Measurements from ENCODE around the gene PRSS57. TPM values are rescaled to one million over a fixed set of nuclear protein-coding genes. Genes with fewer than 3 reads are reported as not detected.

The PRSS57 gene
- total and polyA plus RNA-seq, 2 of the 8 experiments (the other 6 are each of a cell fraction or from before 2014, with no cell fraction given), result not detected

GRCh38 chr19:729965-730668 is 34.9 kb upstream of the PRSS57 start:
- no peak overlapping the region for H3K4me3 ChIP-seq (ENCODE audit: extremely low read depth in 1 of 4, insufficient read depth in 2 of 4, low read depth in 3 of 4, low read length in 4 of 4)
- POLR2A ChIA-PET (ENCODE audit: partially characterized antibody), result interaction anchor here (1.0 to 2.1 kb wide), 3 partner anchors 14 to 49 kb away, joined by 3 to 6 read pairs (median 4); no protein-coding TSS in a partner anchor
- 73% methylated on average over 13 of the region's 14 CpGs; no CpG with 5 or more reads in 1 of the 2 experiments for WGBS, 2 experiments (ENCODE audit: extremely low coverage in 1 of 2, insufficient coverage in 1 of 2, insufficient read length in 1 of 2, insufficient replicate concordance in 2 of 2, low coverage in 1 of 2, low lambda C conversion rate in 2 of 2, missing lambda C conversion rate in 1 of 2)
- TF ChIP-seq KDM4A (IDR thresholded peaks at IDR 0.05; ENCODE audit: low read depth, low read length, severe bottlenecking) (no peak), E2F6 (IDR thresholded peaks at IDR 0.05) (no peak), POLR2A (IDR thresholded peaks at IDR 0.05; ENCODE audit: control extremely low read depth in 1 of 2, low read depth in 2 of 2, low read length in 2 of 2) (no peak), MAFK (IDR thresholded peaks at IDR 0.05; ENCODE audit: low read depth, low read length) (no peak), CTBP2 (IDR thresholded peaks at IDR 0.05; ENCODE audit: borderline replicate concordance, insufficient read depth, insufficient read length, low read length) (no peak), NRF1 (IDR thresholded peaks at IDR 0.05; ENCODE audit: low read depth, low read length) (no peak), EZH2 (IDR thresholded peaks at IDR 0.05; ENCODE audit: low read depth, low read length, severe bottlenecking) (no peak), KDM1A (IDR thresholded peaks at IDR 0.05; ENCODE audit: borderline replicate concordance, low read length) (no peak), JUND (IDR thresholded peaks at IDR 0.05; ENCODE audit: low read length) (no peak), SUZ12 (IDR thresholded peaks at IDR 0.05; ENCODE audit: low read length) (no peak), GABPA (IDR thresholded peaks at IDR 0.05; ENCODE audit: borderline replicate concordance, insufficient read depth, low read length) (no peak), TAF1 (IDR thresholded peaks at IDR 0.05; ENCODE audit: low read depth, low read length) (no peak)

More at GRCh38 chr19:729965-730668, 34.9 kb upstream of the PRSS57 start:
- Histone ChIP-seq H3K56ac (replicated peaks; ENCODE audit: insufficient read length, low read depth, low read length) (no peak overlapping the region), H3K4me2 (ENCODE audit: insufficient read depth in 1 of 2, low read depth in 2 of 2, low read length in 2 of 2) (no peak overlapping the region), H2BK15ac (ENCODE audit: low read length) (no peak overlapping the region), H3K23ac (ENCODE audit: insufficient read length) (no peak overlapping the region), H3K79me2 (ENCODE audit: control insufficient read depth in 1 of 2, insufficient read depth in 2 of 2, low read length in 2 of 2) (no peaks in the 10 kb centered on the region), H3K27ac (ENCODE audit: low read depth, low read length) (no peak overlapping the region; the same call in 1 of the 2 replicates), H4K5ac (ENCODE audit: insufficient read length, low read depth, low read length) (no peak overlapping the region), H2BK120ac (replicated peaks; ENCODE audit: low read depth, low read length) (no peak overlapping the region), H3K27me3 (replicated peaks in 1 of 4; ENCODE audit: control insufficient read depth in 3 of 4, extremely low read depth in 1 of 4, insufficient read depth in 3 of 4, low read length in 3 of 4) (no peaks in the 10 kb centered on the region), H2BK12ac (ENCODE audit: low read depth, low read length) (no peak overlapping the region), H4K8ac (ENCODE audit: extremely low read depth, insufficient read depth, low read length) (no peak overlapping the region), H3K79me1 (ENCODE audit: low read depth, low read length) (no peaks in the 10 kb centered on the region; the same call in 1 of the 2 replicates), H3K23me2 (ENCODE audit: low read depth, low read length) (no peaks in the 10 kb centered on the region), H3K9ac (replicated peaks in 1 of 4; ENCODE audit: extremely low read depth in 1 of 4, low read depth in 3 of 4, low read length in 3 of 4) (no peak overlapping the region), H4K20me1 (replicated peaks in 1 of 2; ENCODE audit: control insufficient read depth in 1 of 2, insufficient read depth in 2 of 2, low read length in 2 of 2) (peaks cover 0 to 6% of the 10 kb centered on the region in 2 experiments), H3K36me3 (ENCODE audit: control insufficient read depth in 2 of 4, insufficient read depth in 4 of 4, low read length in 3 of 4) (no peaks in the 10 kb centered on the region; a peak in 1 of 8 replicates), H3K14ac (ENCODE audit: insufficient read length) (no peak overlapping the region), H2BK20ac (ENCODE audit: low read length) (no peak overlapping the region), H4K91ac (replicated peaks; ENCODE audit: insufficient read length, low read length) (no peak overlapping the region), H3K4me1 (replicated peaks in 1 of 4; ENCODE audit: control insufficient read depth in 3 of 4, insufficient read depth in 4 of 4, low read length in 3 of 4) (no peaks in the 10 kb centered on the region), H2AFZ (ENCODE audit: low read length) (no peak overlapping the region), H2BK5ac (ENCODE audit: low read depth, low read length) (no peak overlapping the region), H2AK5ac (ENCODE audit: low read depth, low read length) (no peak overlapping the region), H3K18ac (ENCODE audit: extremely low read depth, low read length) (no peak overlapping the region), H3K4ac (replicated peaks; ENCODE audit: insufficient read length, low read depth, low read length) (no peak overlapping the region), H3K9me3 (ENCODE audit: insufficient read depth in 2 of 2, low read depth in 1 of 2, low read length in 1 of 2) (no peaks in the 10 kb centered on the region)
- CTCF ChIA-PET (ENCODE audit: partially characterized antibody), result interaction anchor here (0.5 to 3.5 kb wide), 6 partner anchors 8 to 61 kb away, joined by 3 to 17 read pairs (median 6); no protein-coding TSS in a partner anchor
- FAIRE-seq (no peak), DNase-seq (ENCODE audit: low read depth in 1 of 2, low spot score in 2 of 2) (no peak)

Measured in H1 (cell line).